ENCODE results near the gene OR2T29.
"Not testable (repeated sequence)": the region's sequence is repeated elsewhere in the genome, so short reads cannot be mapped to it uniquely, and the experiment has no call there.

Gene OR2T29

DNA sequence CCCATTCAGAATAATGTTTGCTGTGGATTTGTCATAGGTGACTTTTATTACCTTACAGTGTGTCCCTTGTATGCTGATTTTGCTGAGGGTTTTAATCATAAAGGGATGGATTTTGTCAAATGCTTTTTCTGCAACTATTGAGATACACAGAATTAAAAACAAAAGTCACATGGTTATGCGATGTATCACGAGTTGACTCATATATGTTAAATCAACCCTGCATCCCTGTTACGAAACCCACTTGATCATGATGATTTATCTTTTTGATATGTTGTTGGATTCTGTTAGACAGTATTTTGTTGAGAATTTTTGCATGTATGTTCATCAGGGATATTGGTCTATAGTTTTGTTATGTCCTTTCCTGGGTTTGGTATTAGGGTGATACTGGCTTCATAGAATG lies 22.7 kb upstream of the OR2T29 start:
- TF ChIP-seq POLR2AphosphoS5 (IDR thresholded peaks at IDR 0.05; ENCODE audit: low read depth, low read length) (no peak), TAF1 (IDR thresholded peaks at IDR 0.05; ENCODE audit: borderline replicate concordance, insufficient read depth, low read length) (no peak), SIN3A (IDR thresholded peaks at IDR 0.05; ENCODE audit: borderline replicate concordance, insufficient read depth, low read length) (no peak), FOXP2 (optimal IDR thresholded peaks at IDR 0.05; ENCODE audit: borderline replicate concordance, extremely low read depth, extremely low read length, insufficient read depth) (no peak)
- TF ChIP-seq, protein P1, sequence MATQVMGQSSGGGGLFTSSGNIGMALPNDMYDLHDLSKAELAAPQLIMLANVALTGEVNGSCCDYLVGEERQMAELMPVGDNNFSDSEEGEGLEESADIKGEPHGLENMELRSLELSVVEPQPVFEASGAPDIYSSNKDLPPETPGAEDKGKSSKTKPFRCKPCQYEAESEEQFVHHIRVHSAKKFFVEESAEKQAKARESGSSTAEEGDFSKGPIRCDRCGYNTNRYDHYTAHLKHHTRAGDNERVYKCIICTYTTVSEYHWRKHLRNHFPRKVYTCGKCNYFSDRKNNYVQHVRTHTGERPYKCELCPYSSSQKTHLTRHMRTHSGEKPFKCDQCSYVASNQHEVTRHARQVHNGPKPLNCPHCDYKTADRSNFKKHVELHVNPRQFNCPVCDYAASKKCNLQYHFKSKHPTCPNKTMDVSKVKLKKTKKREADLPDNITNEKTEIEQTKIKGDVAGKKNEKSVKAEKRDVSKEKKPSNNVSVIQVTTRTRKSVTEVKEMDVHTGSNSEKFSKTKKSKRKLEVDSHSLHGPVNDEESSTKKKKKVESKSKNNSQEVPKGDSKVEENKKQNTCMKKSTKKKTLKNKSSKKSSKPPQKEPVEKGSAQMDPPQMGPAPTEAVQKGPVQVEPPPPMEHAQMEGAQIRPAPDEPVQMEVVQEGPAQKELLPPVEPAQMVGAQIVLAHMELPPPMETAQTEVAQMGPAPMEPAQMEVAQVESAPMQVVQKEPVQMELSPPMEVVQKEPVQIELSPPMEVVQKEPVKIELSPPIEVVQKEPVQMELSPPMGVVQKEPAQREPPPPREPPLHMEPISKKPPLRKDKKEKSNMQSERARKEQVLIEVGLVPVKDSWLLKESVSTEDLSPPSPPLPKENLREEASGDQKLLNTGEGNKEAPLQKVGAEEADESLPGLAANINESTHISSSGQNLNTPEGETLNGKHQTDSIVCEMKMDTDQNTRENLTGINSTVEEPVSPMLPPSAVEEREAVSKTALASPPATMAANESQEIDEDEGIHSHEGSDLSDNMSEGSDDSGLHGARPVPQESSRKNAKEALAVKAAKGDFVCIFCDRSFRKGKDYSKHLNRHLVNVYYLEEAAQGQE (IDR thresholded peaks at IDR 0.05; ENCODE audit: insufficient read depth in 1 of 2, low read depth in 2 of 2, low read length in 2 of 2), result no peak

DNA sequence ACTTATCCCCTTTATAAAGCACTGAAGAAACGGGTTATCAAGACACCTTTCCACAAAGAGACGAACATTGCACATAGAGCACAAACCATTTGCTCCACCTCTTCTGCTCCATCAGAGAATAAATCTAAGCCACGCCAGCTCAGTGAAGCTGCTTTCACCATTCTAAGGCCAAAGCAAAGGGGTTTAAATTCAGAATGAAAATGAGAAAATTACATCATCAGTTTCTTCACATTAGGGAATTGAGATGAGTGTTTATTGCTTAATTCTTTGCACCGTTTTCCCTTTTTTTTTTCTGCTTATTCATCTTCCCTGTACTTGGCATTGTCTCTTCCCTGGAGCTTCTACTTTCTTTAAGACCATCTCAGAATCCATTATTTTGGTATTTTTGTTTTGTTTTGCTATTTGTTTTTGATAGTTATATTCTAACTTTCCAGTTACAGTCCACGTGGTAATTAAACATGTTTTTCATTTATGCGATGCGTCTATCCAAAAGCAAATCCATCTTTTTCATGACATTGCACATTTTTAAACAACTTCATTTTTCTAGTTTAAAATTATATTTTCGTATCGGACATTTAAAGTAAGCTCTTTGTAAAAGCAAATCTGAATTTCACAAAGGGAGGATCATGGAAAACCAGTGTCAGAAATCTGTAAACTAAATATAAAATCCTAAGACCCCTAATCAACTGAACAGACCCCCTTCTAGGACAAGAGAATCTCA lies 13.8 kb upstream of the OR2T29 start:
- TF ChIP-seq FOXP2 (optimal IDR thresholded peaks at IDR 0.05; ENCODE audit: borderline replicate concordance, extremely low read depth, extremely low read length, insufficient read depth) (no peak), SIN3A (IDR thresholded peaks at IDR 0.05; ENCODE audit: borderline replicate concordance, insufficient read depth, low read length) (no peak), POLR2AphosphoS5 (IDR thresholded peaks at IDR 0.05; ENCODE audit: low read depth, low read length) (no peak), TAF1 (IDR thresholded peaks at IDR 0.05; ENCODE audit: borderline replicate concordance, insufficient read depth, low read length) (no peak)
- TF ChIP-seq, protein P1 (IDR thresholded peaks at IDR 0.05; ENCODE audit: insufficient read depth in 1 of 2, low read depth in 2 of 2, low read length in 2 of 2), result no peak

DNA sequence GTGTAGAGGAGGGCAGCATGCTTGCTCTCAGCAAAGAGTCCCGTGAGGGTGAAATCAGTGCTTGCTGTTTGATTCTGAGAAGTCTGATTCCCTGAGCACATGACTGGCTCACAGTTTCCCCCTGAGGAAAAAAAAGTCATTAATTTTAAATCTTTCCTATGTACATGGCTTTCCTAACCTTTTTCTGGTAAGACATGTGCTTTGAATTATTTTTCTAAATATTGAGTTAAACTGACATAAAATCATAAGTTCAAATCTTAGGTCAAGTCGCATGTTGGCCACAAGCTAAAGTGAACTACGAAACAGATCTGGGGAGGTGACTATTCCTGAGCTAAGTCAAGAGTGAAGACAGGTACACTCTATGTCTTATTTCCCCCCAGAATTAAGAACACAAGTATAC lies 12.1 kb upstream of the OR2T29 start, which contains the start of gene OR2T34:
Gene OR2T34 (minus strand): TSS at position 101 of the 400 bp plus-strand sequence. CDS start 0 bp downstream, at position 101.
- not testable (repeated sequence) for TF ChIP-seq FOXP2 (optimal IDR thresholded peaks at IDR 0.05; ENCODE audit: borderline replicate concordance, extremely low read depth, extremely low read length, insufficient read depth); POLR2AphosphoS5 (IDR thresholded peaks at IDR 0.05; ENCODE audit: low read depth, low read length); SIN3A (IDR thresholded peaks at IDR 0.05; ENCODE audit: borderline replicate concordance, insufficient read depth, low read length)

DNA sequence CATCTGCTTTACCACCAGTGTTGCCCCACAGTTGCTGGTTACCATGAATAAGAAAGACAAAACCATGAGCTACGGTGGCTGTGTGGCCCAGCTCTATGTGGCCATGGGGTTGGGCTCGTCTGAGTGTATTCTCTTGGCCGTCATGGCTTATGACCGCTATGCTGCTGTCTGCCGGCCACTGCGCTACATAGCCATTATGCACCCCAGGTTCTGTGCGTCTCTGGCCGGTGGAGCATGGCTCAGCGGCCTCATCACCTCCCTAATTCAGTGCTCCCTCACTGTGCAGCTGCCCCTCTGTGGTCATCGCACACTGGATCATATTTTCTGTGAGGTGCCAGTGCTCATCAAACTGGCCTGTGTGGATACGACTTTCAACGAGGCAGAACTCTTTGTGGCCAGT lies 40.7 kb downstream of the OR2T29 start:
- no peak for TF ChIP-seq POLR2AphosphoS5 (IDR thresholded peaks at IDR 0.05; ENCODE audit: low read depth, low read length)
- no peak for TF ChIP-seq TAF1 (IDR thresholded peaks at IDR 0.05; ENCODE audit: borderline replicate concordance, insufficient read depth, low read length)
- TF ChIP-seq, protein P1 (IDR thresholded peaks at IDR 0.05; ENCODE audit: insufficient read depth in 1 of 2, low read depth in 2 of 2, low read length in 2 of 2), result no peak
- TF ChIP-seq FOXP2 (optimal IDR thresholded peaks at IDR 0.05; ENCODE audit: borderline replicate concordance, extremely low read depth, extremely low read length, insufficient read depth), result no peak
- no peak for TF ChIP-seq SIN3A (IDR thresholded peaks at IDR 0.05; ENCODE audit: borderline replicate concordance, insufficient read depth, low read length)

DNA sequence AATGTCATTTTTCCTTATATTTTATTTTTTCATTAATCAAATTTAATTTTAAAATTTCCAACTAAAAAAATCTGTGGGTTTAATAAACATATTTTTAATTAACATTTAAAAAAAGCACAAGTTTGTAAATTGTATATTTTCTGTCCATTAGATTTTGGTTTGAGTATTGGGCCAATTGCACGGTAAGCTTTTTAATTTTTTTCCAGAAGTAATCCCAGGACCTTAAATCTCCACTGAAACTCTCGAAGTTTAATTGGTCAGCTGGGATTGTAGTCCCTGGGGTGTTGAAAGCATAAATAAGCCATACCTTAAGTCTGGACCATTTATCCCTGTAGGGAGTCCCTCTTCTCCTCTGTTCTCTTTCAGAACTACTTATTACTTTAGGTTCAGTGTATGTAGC lies 54.8 kb downstream of the OR2T29 start, which contains the start of gene OR2G6:
Gene OR2G6 (plus strand): TSS at position 301 of the 400 bp plus-strand sequence. CDS start 13,574 bp downstream, outside the sequence.
- TF ChIP-seq SIN3A (IDR thresholded peaks at IDR 0.05; ENCODE audit: borderline replicate concordance, insufficient read depth, low read length); POLR2AphosphoS5 (IDR thresholded peaks at IDR 0.05; ENCODE audit: low read depth, low read length); TAF1 (IDR thresholded peaks at IDR 0.05; ENCODE audit: borderline replicate concordance, insufficient read depth, low read length): not testable (repeated sequence)

All from PFSK-1 (cell line).